SU-DHL-6 (cell line): Measurements from ENCODE around the gene MTHFSD.

Experiments
- H2AFZ ChIP-seq: fragments of 200-600 bp; sonication (generic); 2 replicates; pipeline ENCODE4 v1.6.1; 2014; ENCODE audit warnings: low read depth, mild to moderate bottlenecking, moderate library complexity, mixed read lengths, antibody characterized with exemption, low read length; ENCODE audit not compliant: severe bottlenecking
- H3F3A ChIP-seq: fragments of 200-600 bp; shearing (Covaris generic); 2 replicates; pipeline ENCODE4 v1.6.0; 2016; ENCODE audit warnings: antibody characterized with exemption, mild to moderate bottlenecking; ENCODE audit not compliant: insufficient read depth
- H3K27ac ChIP-seq: fragments of 200-600 bp; sonication (generic); 2 replicates; pipeline ENCODE4 v1.5.1; 2016; ENCODE audit warnings: low read depth, mild to moderate bottlenecking, low read length, moderate library complexity, mixed read lengths
- H3K27me3 ChIP-seq: fragments of 200-600 bp; sonication (generic), shearing (Covaris generic); 2 replicates; pipeline ENCODE4 v1.6.0; 2014; ENCODE audit warnings: mild to moderate bottlenecking, low read length
- H3K36me3 ChIP-seq: fragments of 200-600 bp; sonication (generic); 2 replicates; pipeline ENCODE4 v1.6.1; 2014; ENCODE audit warnings: mild to moderate bottlenecking, low read length, mixed read lengths
- H3K4me2 ChIP-seq: fragments of 300-600, 200-600 bp; shearing (Covaris generic), sonication (generic); 2 replicates; pipeline ENCODE4 v1.6.0; 2014; ENCODE audit warnings: low read length, low read depth, mild to moderate bottlenecking; ENCODE audit not compliant: poor library complexity, severe bottlenecking
- H3K4me3 ChIP-seq: fragments of 200-600 bp; sonication (generic); 2 replicates; pipeline ENCODE4 v1.5.1; 2014; ENCODE audit warnings: antibody characterized with exemption, low read length, mild to moderate bottlenecking, mixed read lengths; ENCODE audit not compliant: insufficient read depth, poor library complexity, severe bottlenecking
- H3K79me2 ChIP-seq: fragments of 200-600 bp; sonication (generic); 2 replicates; pipeline ENCODE4 v1.6.1; 2014; ENCODE audit warnings: mild to moderate bottlenecking, low read length, moderate library complexity; ENCODE audit not compliant: insufficient read depth
- H3K9ac ChIP-seq: fragments of 200-600 bp; sonication (generic); 2 replicates; pipeline ENCODE4 v1.7.0; 2014; ENCODE audit warnings: mild to moderate bottlenecking, low read length
- H3K9me2 ChIP-seq: fragments of 200-600 bp; sonication (generic); replicated peaks from 2 replicates; pipeline ENCODE4 v1.6.1; 2014; ENCODE audit warnings: low read length; ENCODE audit not compliant: insufficient read depth
- H3K9me3 ChIP-seq: fragments of 200-600 bp; sonication (generic); 2 replicates; pipeline ENCODE4 v1.6.1; 2014; ENCODE audit warnings: low read length, mixed read lengths; ENCODE audit not compliant: insufficient read depth
- H4K20me1 ChIP-seq: fragments of 200-600 bp; sonication (generic); 2 replicates; pipeline ENCODE4 v1.6.1; 2014; ENCODE audit warnings: low read depth, mild to moderate bottlenecking, antibody characterized with exemption, low read length, moderate library complexity, mixed read lengths
- CTCF ChIP-seq: fragments of 200-600 bp; sonication (generic); IDR thresholded peaks from one replicate; pipeline ENCODE4 v1.5.1; 2017; ENCODE audit warnings: antibody characterized with exemption, mild to moderate bottlenecking, low read length, moderate library complexity; ENCODE audit not compliant: insufficient read depth, poor library complexity, severe bottlenecking
- EZH2phosphoT487 ChIP-seq: fragments of 200-600 bp; sonication (generic), shearing (Covaris generic); conservative IDR thresholded peaks from 2 replicates; pipeline ENCODE4 v1.6.1; 2018; ENCODE audit warnings: mild to moderate bottlenecking, antibody characterized with exemption, low read length, moderate library complexity, mixed read lengths

The MTHFSD gene

GRCh38 chr16:86545481-86545880 lies 9.6 kb downstream of the MTHFSD start:
- Histone ChIP-seq H2AFZ (no peak overlapping the region), H3F3A (no peaks in the 10 kb centered on the region), H3K9me3 (no peaks in the 10 kb centered on the region), H3K27ac (no peak overlapping the region), H3K27me3 (no peaks in the 10 kb centered on the region), H3K4me2 (no peak overlapping the region), H3K36me3 (no peaks in the 10 kb centered on the region), H4K20me1 (no peaks in the 10 kb centered on the region), H3K9ac (no peak overlapping the region), H3K9me2 (no peaks in the 10 kb centered on the region), H3K4me3 (no peak overlapping the region), H3K79me2 (no peaks in the 10 kb centered on the region)
- no peak for TF ChIP-seq EZH2phosphoT487
- no peak for TF ChIP-seq CTCF

- no peak overlapping the region for H2AFZ ChIP-seq
- no peaks in the 10 kb centered on the region for H4K20me1 ChIP-seq
- no peaks in the 10 kb centered on the region for H3K36me3 ChIP-seq
- H3K4me2 ChIP-seq, result no peak overlapping the region
- H3K9me2 ChIP-seq, result no peaks in the 10 kb centered on the region
- H3K4me3 ChIP-seq, result no peak overlapping the region
- TF ChIP-seq CTCF (no peak), EZH2phosphoT487 (no peak)
- H3K27ac ChIP-seq, result no peak overlapping the region
- H3K79me2 ChIP-seq, result no peaks in the 10 kb centered on the region
- H3K9ac ChIP-seq, result no peak overlapping the region
- no peaks in the 10 kb centered on the region for H3K9me3 ChIP-seq
- no peaks in the 10 kb centered on the region for H3K27me3 ChIP-seq
- H3F3A ChIP-seq, result no peaks in the 10 kb centered on the region
Observed at GRCh38 chr16:86542756-86543750, 12.0 kb downstream of the MTHFSD start.

GRCh38 chr16:86541560-86541959 lies 13.5 kb downstream of the MTHFSD start:
- no peaks in the 10 kb centered on the region for H3K9me3 ChIP-seq
- no peak overlapping the region for H3K9ac ChIP-seq
- H3F3A ChIP-seq, result no peaks in the 10 kb centered on the region
- no peak overlapping the region for H3K4me2 ChIP-seq
- H3K36me3 ChIP-seq, result no peaks in the 10 kb centered on the region
- TF ChIP-seq EZH2phosphoT487 (no peak), CTCF (no peak)
- H3K79me2 ChIP-seq, result no peaks in the 10 kb centered on the region
- no peaks in the 10 kb centered on the region for H4K20me1 ChIP-seq
- no peaks in the 10 kb centered on the region for H3K9me2 ChIP-seq
- no peak overlapping the region for H3K27ac ChIP-seq
- H2AFZ ChIP-seq, result no peak overlapping the region
- no peaks in the 10 kb centered on the region for H3K27me3 ChIP-seq
- H3K4me3 ChIP-seq, result no peak overlapping the region
